ENCODE data around the gene MUC5B.

- TF ChIP-seq IRF2 (CRISPR knock-in tag; IDR thresholded peaks at IDR 0.05; ENCODE audit: borderline replicate concordance, low read depth), result no peak
- TF ChIP-seq MLX (CRISPR knock-in tag; IDR thresholded peaks at IDR 0.05), result no peak
- TF ChIP-seq AR (CRISPR knock-in tag; IDR thresholded peaks at IDR 0.05), result no peak
- no peak for TF ChIP-seq E2F5 (CRISPR knock-in tag; IDR thresholded peaks at IDR 0.05)
- TF ChIP-seq ZNF317 (CRISPR knock-in tag; IDR thresholded peaks at IDR 0.05; ENCODE audit: borderline replicate concordance, low read depth), result no peak
Measured at GRCh38 chr11:1296287-1296686, 73.4 kb downstream of the MUC5B start.

Measured in WTC11 (cell line).